ENCODE results near the gene OPRL1. TPM values are rescaled to one million over a fixed set of nuclear protein-coding genes. Genes with fewer than 3 reads are reported as not detected.
A peak's percentile ranks its signal among the peaks of the same experiment; 100 is the strongest.

Gene OPRL1
- total RNA-seq, 4 donors from 2014 or later, result 0.21 to 1.5 (median 0.71) TPM

DNA sequence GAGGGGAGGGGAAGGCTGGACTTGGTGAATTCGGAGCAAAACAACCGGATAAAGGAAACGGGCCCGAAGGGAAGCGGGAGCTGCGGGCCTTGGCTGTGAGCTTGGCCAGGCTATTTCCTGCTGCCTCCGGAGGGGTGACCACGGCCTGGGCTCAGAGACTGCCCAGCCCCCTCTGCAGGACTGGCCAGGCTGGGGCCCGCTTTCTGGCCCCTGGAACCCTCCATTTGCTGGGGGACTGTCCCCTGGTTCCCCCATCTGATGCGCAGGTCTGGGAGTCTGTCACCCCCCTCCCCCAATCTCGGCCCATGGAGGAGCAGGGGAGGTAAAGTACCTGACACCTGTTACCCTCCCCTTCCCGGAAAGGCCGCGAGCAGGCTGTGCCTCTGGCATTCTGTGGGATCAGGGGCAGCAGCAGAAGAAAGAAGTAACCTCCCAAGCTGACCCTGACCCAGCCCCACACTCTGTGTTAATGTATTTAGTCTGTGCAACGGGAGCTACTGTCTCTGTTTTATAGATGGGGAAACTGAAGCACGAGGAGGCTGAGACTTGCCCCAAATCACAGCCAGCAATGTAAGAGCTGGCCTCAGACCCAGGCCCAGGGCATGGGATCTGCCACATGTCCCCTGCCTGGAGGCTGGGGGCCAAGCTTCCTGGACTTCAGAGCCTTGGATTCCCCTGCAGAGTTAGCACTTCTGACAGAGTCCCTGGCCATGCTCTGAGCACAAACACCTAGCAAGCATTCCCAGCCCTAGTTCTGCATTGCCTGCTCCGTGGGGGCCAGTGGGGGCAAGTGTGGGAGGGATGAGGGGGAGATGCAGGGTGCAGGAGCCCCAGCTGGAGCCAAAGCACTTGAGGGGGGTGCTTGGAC lies 40.4 kb upstream of the OPRL1 start:
- Histone ChIP-seq H3K9me3 (no peaks in the 10 kb centered on the region), H3K4me1 (peaks cover 0 to 50% (median 27%) of the 10 kb centered on the region in 4 donors), H3K27me3 (peaks cover 0 to 72% of the 10 kb centered on the region in 2 donors), H3K4me3 (peak overlapping the region in 3 of 4 donors; percentile 3 to 54 (median 52)), H3K36me3 (peaks cover 0 to 19% (median 0%) of the 10 kb centered on the region in 3 donors), H3K27ac (peak overlapping the region in 1 of 4 donors; percentile 68)
- 5 to 11% methylated on average over 15 of the region's 17 CpGs for WGBS, 2 donors
- TF ChIP-seq, protein P1, sequence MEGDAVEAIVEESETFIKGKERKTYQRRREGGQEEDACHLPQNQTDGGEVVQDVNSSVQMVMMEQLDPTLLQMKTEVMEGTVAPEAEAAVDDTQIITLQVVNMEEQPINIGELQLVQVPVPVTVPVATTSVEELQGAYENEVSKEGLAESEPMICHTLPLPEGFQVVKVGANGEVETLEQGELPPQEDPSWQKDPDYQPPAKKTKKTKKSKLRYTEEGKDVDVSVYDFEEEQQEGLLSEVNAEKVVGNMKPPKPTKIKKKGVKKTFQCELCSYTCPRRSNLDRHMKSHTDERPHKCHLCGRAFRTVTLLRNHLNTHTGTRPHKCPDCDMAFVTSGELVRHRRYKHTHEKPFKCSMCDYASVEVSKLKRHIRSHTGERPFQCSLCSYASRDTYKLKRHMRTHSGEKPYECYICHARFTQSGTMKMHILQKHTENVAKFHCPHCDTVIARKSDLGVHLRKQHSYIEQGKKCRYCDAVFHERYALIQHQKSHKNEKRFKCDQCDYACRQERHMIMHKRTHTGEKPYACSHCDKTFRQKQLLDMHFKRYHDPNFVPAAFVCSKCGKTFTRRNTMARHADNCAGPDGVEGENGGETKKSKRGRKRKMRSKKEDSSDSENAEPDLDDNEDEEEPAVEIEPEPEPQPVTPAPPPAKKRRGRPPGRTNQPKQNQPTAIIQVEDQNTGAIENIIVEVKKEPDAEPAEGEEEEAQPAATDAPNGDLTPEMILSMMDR (IDR thresholded peaks at IDR 0.05), result no peak
- no peak for TF ChIP-seq POLR2A (IDR thresholded peaks at IDR 0.05)
- no peak for TF ChIP-seq EP300 (IDR thresholded peaks at IDR 0.05)
- no peak for DNase-seq (ENCODE audit: low spot score in 2 of 2)

DNA sequence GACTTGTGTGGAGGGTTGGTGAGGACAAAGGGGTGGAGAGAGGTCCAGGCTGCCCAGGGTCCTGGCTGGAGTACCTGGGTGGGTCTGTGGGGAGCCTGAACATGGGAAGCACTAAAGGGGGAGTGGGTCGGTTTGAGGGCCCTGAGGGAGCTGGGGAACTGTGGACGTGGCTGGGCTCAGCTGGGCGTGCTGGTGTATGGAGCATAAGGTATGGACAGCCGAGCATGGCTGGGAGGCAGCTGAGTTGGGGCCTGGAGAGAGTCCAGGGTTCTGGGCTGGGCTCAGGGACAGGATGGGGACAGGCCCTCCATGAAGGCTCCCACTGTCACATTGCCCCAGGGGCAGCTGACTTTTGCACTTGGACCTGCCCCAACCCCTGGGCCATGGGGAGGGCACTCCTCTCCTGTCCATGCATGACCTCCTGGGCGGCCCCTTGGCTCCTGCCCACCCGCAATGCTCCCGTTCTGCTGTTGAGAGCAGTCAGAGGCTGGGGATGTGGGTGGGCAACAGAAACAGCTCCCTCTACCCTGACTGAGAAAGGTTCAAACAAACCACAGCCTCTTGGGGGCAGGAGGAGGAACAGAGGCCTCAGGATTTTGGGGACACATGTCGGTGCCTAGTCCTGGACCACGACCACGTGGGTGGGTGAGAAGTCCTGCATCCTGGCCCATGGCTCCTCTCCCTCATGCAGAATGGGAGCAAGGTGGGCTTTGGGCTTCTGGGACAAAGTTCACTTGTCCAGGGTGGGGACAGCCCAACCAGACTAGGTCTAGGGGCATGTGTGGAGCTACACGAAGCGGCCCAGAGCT lies 39.4 kb upstream of the OPRL1 start:
- 55 to 69% methylated on average over 9 to 12 of the region's 12 CpGs for WGBS, 2 donors
- peaks cover 0 to 79% of the 10 kb centered on the region in 2 donors for H3K27me3 ChIP-seq
- H3K36me3 ChIP-seq, result peaks cover 0 to 10% (median 0%) of the 10 kb centered on the region in 3 donors
- peak overlapping the region in 1 of 4 donors; percentile 15 for H3K27ac ChIP-seq
- H3K9me3 ChIP-seq, result no peaks in the 10 kb centered on the region
- TF ChIP-seq, protein P1 (IDR thresholded peaks at IDR 0.05), result no peak
- TF ChIP-seq EP300 (IDR thresholded peaks at IDR 0.05) (no peak), POLR2A (IDR thresholded peaks at IDR 0.05) (no peak)
- DNase-seq (ENCODE audit: low spot score in 2 of 2), result no peak
- H3K4me3 ChIP-seq, result no peak overlapping the region
- H3K4me1 ChIP-seq, result peaks cover 0 to 50% (median 27%) of the 10 kb centered on the region in 4 donors

DNA sequence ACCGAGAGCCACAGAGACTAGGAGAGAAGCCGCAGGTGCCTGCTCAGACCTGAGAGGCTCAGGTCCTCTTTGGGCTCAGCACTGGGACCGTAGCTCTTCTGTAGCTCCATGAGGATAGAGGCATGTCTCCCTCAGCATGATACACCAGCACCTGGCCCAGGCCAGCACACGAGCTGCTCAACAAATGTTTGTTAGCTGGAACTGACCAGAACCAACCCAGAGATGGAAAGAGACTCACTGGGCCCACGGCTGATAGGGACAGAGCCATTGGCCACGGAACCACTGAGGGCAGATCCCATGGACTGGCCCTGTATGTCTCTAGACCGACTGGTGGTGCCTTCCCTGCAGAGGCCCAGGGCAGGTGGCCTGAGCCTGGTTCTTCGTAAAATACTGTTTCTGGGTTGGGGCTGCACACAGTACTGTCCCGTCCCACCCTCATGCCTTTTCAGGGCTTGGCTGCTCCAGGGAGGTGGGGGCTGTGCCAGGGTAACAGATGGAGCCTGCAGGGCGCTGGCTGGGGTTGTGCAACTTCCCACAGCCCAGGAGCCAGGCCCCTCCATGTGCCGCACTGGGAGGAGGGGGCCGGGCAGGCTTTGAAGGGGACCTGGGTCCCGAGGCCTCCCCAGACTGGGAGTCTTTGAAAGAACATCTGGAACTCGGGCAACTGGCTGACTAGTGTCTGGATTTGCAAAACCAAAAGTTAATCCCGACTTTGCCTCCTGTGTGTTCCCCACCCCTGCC lies 38.7 kb upstream of the OPRL1 start:
- H3K36me3 ChIP-seq, result peaks cover 0 to 3% (median 0%) of the 10 kb centered on the region in 3 donors
- DNase-seq (ENCODE audit: low spot score in 2 of 2), result no peak
- peak overlapping the region in 1 of 4 donors; percentile 50 for H3K4me3 ChIP-seq
- peak overlapping the region in 1 of 4 donors; percentile 75 for H3K27ac ChIP-seq
- WGBS, 2 donors, result 46 to 52% methylated on average over 12 to 15 of the region's 15 CpGs
- peaks cover 0 to 50% (median 27%) of the 10 kb centered on the region in 4 donors for H3K4me1 ChIP-seq
- no peaks in the 10 kb centered on the region for H3K9me3 ChIP-seq
- peaks cover 0 to 87% of the 10 kb centered on the region in 2 donors for H3K27me3 ChIP-seq
- TF ChIP-seq EP300 (IDR thresholded peaks at IDR 0.05), result no peak
- TF ChIP-seq POLR2A (IDR thresholded peaks at IDR 0.05), result no peak
- TF ChIP-seq, protein P1 (IDR thresholded peaks at IDR 0.05), result no peak

DNA sequence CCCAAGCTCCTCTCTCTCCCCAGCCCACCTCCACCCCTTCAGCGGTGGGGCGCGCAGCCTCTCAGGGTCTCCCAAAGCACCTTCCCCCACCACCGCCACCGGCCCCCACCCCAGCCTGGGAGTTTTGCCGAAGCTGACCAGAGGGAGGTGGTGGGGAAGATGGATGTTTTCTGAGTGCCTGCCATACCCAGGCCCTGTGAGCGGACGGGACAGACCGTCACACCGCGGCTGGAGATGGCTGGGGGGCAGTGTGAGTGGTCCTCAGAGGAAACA lies 38.2 kb upstream of the OPRL1 start:
- Histone ChIP-seq H3K27me3 (peaks cover 0 to 91% of the 10 kb centered on the region in 2 donors), H3K4me3 (peak overlapping the region in 2 of 4 donors; percentile 33 to 50), H3K4me1 (peaks cover 0 to 50% (median 27%) of the 10 kb centered on the region in 4 donors), H3K27ac (peak overlapping the region in 1 of 4 donors; percentile 75), H3K36me3 (no peaks in the 10 kb centered on the region), H3K9me3 (no peaks in the 10 kb centered on the region)
- WGBS, 2 donors, result 2 to 8% methylated on average over 11 of the region's 11 CpGs
- TF ChIP-seq, protein P1 (IDR thresholded peaks at IDR 0.05), result no peak
- no peak for TF ChIP-seq POLR2A (IDR thresholded peaks at IDR 0.05)
- no peak for DNase-seq (ENCODE audit: low spot score in 2 of 2)

All from tibial nerve (tissue), 4 donors.